Subcutaneous adipose tissue (tissue), 4 donors: Measurements from ENCODE around the gene SDR42E2. TPM values are rescaled to one million over a fixed set of nuclear protein-coding genes. Genes with fewer than 3 reads are reported as not detected.

Experiments
- CTCF ChIP-seq: fragments of 450-650 bp; IDR thresholded peaks from one replicate; pipeline ENCODE4 v1.5.1; 2016; ENCODE audit warnings: low read depth, mild to moderate bottlenecking, control low read depth, antibody characterized with exemption, moderate library complexity
- total RNA-seq, 4 donors: library from RNA; depleted of rRNA; stranded (reverse); fragments of >200 nt; gene quantifications; one replicate each; pipeline ENCODE4 v1.1.0, GENCODE V29; 2016

Gene SDR42E2
- total RNA-seq, 4 donors from 2014 or later, result 0.22 TPM; not detected in 3

GRCh38 chr16:22194707-22195444 is 32.6 kb downstream of the SDR42E2 start:
- TF ChIP-seq CTCF, result no peak

GRCh38 chr16:22195445-22195694 is 33.1 kb downstream of the SDR42E2 start:
- TF ChIP-seq CTCF, result no peak

DNA sequence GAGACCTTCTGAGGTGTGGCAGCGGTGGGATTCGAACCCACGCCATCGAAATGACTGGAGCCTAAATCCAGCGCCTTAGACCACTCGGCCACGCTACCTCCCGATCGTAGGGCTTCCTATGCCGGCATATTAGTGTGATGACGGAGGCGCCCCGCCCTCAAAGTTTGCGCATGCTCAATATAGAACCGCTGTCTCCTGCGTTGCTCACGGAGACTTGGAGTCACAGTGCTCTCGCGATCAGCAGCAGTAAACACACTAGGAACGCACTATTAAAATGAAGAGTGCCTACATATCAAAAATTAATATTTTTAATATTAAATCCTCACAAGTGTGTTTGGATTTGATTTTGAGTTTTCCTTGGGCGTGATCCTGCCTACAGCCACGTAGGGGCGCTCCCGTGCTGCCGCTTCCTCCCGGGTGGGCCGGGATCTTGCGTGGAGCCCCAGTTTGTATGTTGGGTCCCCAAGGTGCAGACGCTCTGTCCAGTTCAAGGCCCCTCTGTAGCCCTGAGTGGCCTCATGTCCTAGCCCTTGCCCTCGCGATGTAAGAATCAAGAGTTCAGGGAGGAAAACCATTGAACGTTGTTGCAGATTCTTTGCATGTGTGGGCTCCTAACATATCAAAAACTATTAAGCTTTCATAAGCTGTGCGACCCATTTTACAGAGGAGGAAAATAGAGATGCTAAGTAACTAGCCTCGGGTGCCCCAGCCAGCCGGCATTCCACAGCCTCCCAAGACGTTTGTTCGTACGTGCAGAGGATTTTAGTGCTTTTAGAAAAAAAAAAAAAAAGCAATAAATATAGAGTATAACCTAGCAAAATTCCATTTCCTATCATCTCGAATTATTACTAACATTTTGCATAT is 33.6 kb downstream of the SDR42E2 start:
- no peak for TF ChIP-seq CTCF

GRCh38 chr16:22198547-22199293 is 36.4 kb downstream of the SDR42E2 start:
- TF ChIP-seq CTCF, result no peak

GRCh38 chr16:22202261-22202637 is 39.9 kb downstream of the SDR42E2 start:
- no peak for TF ChIP-seq CTCF

DNA sequence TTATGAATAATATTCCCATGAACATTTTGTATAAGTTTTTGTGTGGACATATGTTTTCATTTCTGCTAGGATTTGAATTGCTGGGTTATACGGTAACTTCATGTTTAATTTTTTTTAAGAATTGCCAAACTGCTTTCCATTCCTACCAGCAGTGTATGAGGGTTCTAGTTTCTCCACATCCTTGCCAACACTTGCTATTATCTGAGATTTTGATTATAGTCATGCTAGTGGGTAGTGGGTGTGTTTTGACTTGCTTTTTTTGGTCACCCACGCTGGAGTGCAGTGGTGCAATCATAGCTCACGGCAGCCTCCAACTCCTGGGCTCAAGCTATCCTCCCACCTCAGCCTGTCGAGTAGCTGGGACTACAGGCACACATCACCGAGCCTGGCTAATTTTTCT is 40.8 kb downstream of the SDR42E2 start:
- TF ChIP-seq CTCF, result no peak

- TF ChIP-seq CTCF, result no peak
These were observed 41.9 kb downstream of the SDR42E2 start for GRCh38 chr16:22204091-22204655.
